A673 (cell line): ENCODE results near the gene DCC. TPM values are rescaled to one million over a fixed set of nuclear protein-coding genes. Genes with fewer than 3 reads are reported as not detected.

ENCODE experiments used
- BruUV-seq: library from RNA; stranded (reverse); fragments of 400-500 nt; replicated peaks from 2 replicates; lab custom pipeline; 2021; lab: Mats Ljungman, UMichigan
- CTCF ChIA-PET: fragments of 300-600 bp; sonication (Branson Sonifier 250); formaldehyde crosslinking; loops from one replicate; lab custom pipeline; 2022; ENCODE audit warnings: antibody characterized with exemption; lab: Charles Lee
- POLR2A ChIA-PET: fragments of 300-600 bp; sonication (Branson Sonifier 250); formaldehyde crosslinking; loops from one replicate; lab custom pipeline; 2022; ENCODE audit warnings: antibody characterized with exemption; ENCODE audit not compliant: low non-redundant PET; lab: Charles Lee
- DNase-seq: peaks from one replicate; pipeline ENCODE4 v3.0.0-alpha.2; 2015; ENCODE audit warnings: low spot score
- H3K27ac ChIP-seq: fragments of 200-600 bp; sonication (generic); 2 replicates; pipeline ENCODE4 v1.5.1; 2016; ENCODE audit warnings: mixed run types, low read depth, mild to moderate bottlenecking, mixed read lengths, antibody characterized with exemption, low read length; ENCODE audit not compliant: poor library complexity, severe bottlenecking
- H3K27me3 ChIP-seq: fragments of 200-600 bp; sonication (generic); replicated peaks from 2 replicates; pipeline ENCODE4 v1.6.1; 2017; ENCODE audit warnings: mixed run types, low read depth, mild to moderate bottlenecking, mixed read lengths, antibody characterized with exemption, low read length; ENCODE audit not compliant: insufficient read depth, poor library complexity
- H3K36me3 ChIP-seq: fragments of 200-600 bp; sonication (generic); 2 replicates; pipeline ENCODE4 v1.6.1; 2016; ENCODE audit warnings: mixed run types, mild to moderate bottlenecking, mixed read lengths, antibody characterized with exemption, low read length; ENCODE audit not compliant: insufficient read depth, poor library complexity, severe bottlenecking
- H3K4me1 ChIP-seq: fragments of 200-600 bp; sonication (generic); 2 replicates; pipeline ENCODE4 v1.6.1; 2017; ENCODE audit warnings: mixed run types, mild to moderate bottlenecking, mixed read lengths, antibody characterized with exemption, low read length; ENCODE audit not compliant: insufficient read depth, poor library complexity, severe bottlenecking
- H3K4me3 ChIP-seq: fragments of 200-600 bp; sonication (generic); 2 replicates; pipeline ENCODE4 v1.5.1; 2016; ENCODE audit warnings: low read depth, mixed run types, mild to moderate bottlenecking, mixed read lengths, low read length; ENCODE audit not compliant: poor library complexity, severe bottlenecking
- H3K9me3 ChIP-seq: fragments of 200-600 bp; sonication (generic); 2 replicates; pipeline ENCODE4 v1.6.1; 2016; ENCODE audit warnings: mixed run types, low read depth, mild to moderate bottlenecking, mixed read lengths, antibody characterized with exemption, low read length; ENCODE audit not compliant: poor library complexity, severe bottlenecking
- CTCF ChIP-seq: fragments of 300-800, 200-600 bp; sonication (generic); conservative IDR thresholded peaks from 2 replicates; pipeline ENCODE4 v1.5.1; 2017; ENCODE audit warnings: low read depth, mild to moderate bottlenecking, antibody characterized with exemption, low read length, moderate library complexity, mixed read lengths
- EZH2 ChIP-seq: fragments of 200-600 bp; sonication (generic); IDR thresholded peaks from 2 replicates; pipeline ENCODE4 v1.6.1; 2017; ENCODE audit warnings: borderline replicate concordance, low read depth, mild to moderate bottlenecking, mixed read lengths, antibody characterized with exemption, low read length; ENCODE audit not compliant: poor library complexity, severe bottlenecking
- intact Hi-C: fragments of 100-400 bp; cut with micrococcal nuclease; formaldehyde crosslinking; loops from one replicate; pipeline ENCODE4 v1.10.0; 2022; ENCODE audit not compliant: unreplicated experiment
- total RNA-seq: library from RNA; stranded (reverse); gene quantifications from 2 replicates; pipeline ENCODE4 v1.2.3, GENCODE V29; 2021

Gene DCC
- total RNA-seq, 1 experiment from 2014 or later, result 93.0 TPM

GRCh38 chr18:53191634-53192033 is 851.6 kb downstream of the DCC start:
- TF ChIP-seq EZH2 (no peak), CTCF (no peak)
- no TSS peak for BruUV-seq
- Histone ChIP-seq H3K9me3 (no peaks in the 10 kb centered on the region), H3K27ac (no peak overlapping the region), H3K4me3 (no peak overlapping the region), H3K4me1 (no peaks in the 10 kb centered on the region), H3K36me3 (no peaks in the 10 kb centered on the region), H3K27me3 (no peaks in the 10 kb centered on the region)
- ChIA-PET CTCF (no interaction called here), POLR2A (no interaction called here)
- intact Hi-C loops, result no loop called here
- DNase-seq, result peak; percentile 13

GRCh38 chr18:53193870-53194269 is 853.9 kb downstream of the DCC start:
- Histone ChIP-seq H3K4me3 (no peak overlapping the region), H3K4me1 (peaks cover 4% of the 10 kb centered on the region), H3K27me3 (no peaks in the 10 kb centered on the region), H3K27ac (no peak overlapping the region), H3K9me3 (no peaks in the 10 kb centered on the region), H3K36me3 (no peaks in the 10 kb centered on the region)
- no peak for TF ChIP-seq EZH2
- TF ChIP-seq CTCF, result no peak
- ChIA-PET CTCF (no interaction called here), POLR2A (no interaction called here)
- intact Hi-C loops, result no loop called here
- no peak for DNase-seq
- no TSS peak for BruUV-seq

GRCh38 chr18:53219853-53220252 is 879.9 kb downstream of the DCC start:
- no peak for DNase-seq
- Histone ChIP-seq H3K36me3 (peaks cover 5% of the 10 kb centered on the region), H3K4me3 (no peak overlapping the region), H3K9me3 (no peaks in the 10 kb centered on the region), H3K27ac (no peak overlapping the region), H3K4me1 (peaks cover 6% of the 10 kb centered on the region), H3K27me3 (no peaks in the 10 kb centered on the region)
- BruUV-seq, result no TSS peak
- no peak for TF ChIP-seq CTCF
- no peak for TF ChIP-seq EZH2
- CTCF ChIA-PET, result no interaction called here
- intact Hi-C loops, result no loop called here
- POLR2A ChIA-PET, result no interaction called here
